Measurements from ENCODE around the gene NAV2. TPM values are rescaled to one million over a fixed set of nuclear protein-coding genes. Genes with fewer than 3 reads are reported as not detected.

Gene NAV2
- total RNA-seq, 1 experiment from 2014 or later = 46.3 TPM

GRCh38 chr11:20159466-20160381 is 447.1 kb downstream of the NAV2 start:
- H3K4me1 Mint-ChIP-seq = peaks cover 68 to 82% of the 10 kb centered on the region in 2 experiments

More at GRCh38 chr11:20159466-20160381, 447.1 kb downstream of the NAV2 start:
- no peak overlapping the region for H4K8ac ChIP-seq (replicated peaks; ENCODE audit: insufficient read length, low read depth, low read length)
- no peak for TF ChIP-seq CTCF (conservative IDR thresholded peaks at IDR 0.05)
- H2AK5ac ChIP-seq (ENCODE audit: insufficient read length, low read length) = no peak overlapping the region
- no peak overlapping the region for H3K4ac ChIP-seq (ENCODE audit: low read depth, low read length)
- H3K4me3 Mint-ChIP-seq = peak overlapping the region; percentile 36 to 91
- H3K27ac ChIP-seq (ENCODE audit: insufficient read length, low read depth, low read length) = no peak overlapping the region
- no CpG with 5 or more reads among the region's 65 CpGs for WGBS (ENCODE audit: extremely low coverage, insufficient read length, low lambda C conversion rate)
- peaks cover 6% of the 10 kb centered on the region for H4K20me1 ChIP-seq (ENCODE audit: control insufficient read depth, insufficient read depth, insufficient read length)
- H3T11ph ChIP-seq (ENCODE audit: low read length) = no peak overlapping the region
- H2BK20ac ChIP-seq (ENCODE audit: low read depth, low read length, poor library complexity, severe bottlenecking) = no peak overlapping the region
- no peak overlapping the region for H2BK120ac ChIP-seq (ENCODE audit: low read depth, low read length, poor library complexity, severe bottlenecking)
- peaks cover 100% of the 10 kb centered on the region for H3K27me3 Mint-ChIP-seq (ENCODE audit: low read depth)
- H4K5ac ChIP-seq (ENCODE audit: insufficient read length, low read depth, low read length) = no peak overlapping the region
- no peak overlapping the region for H4K91ac ChIP-seq (ENCODE audit: insufficient read length, low read depth, low read length)
- H3K79me1 ChIP-seq (ENCODE audit: insufficient read depth, low read depth, low read length, poor library complexity, severe bottlenecking) = no peaks in the 10 kb centered on the region
- H2BK12ac ChIP-seq (ENCODE audit: insufficient read length, low read depth, low read length) = no peak overlapping the region
- H3K79me2 ChIP-seq (ENCODE audit: insufficient read depth, low read length) = no peaks in the 10 kb centered on the region
- no peaks in the 10 kb centered on the region; a peak in 2 of 7 replicates for H3K36me3 Mint-ChIP-seq (ENCODE audit: insufficient read depth in 1 of 3, low read depth in 3 of 3)
- no peak overlapping the region for H3K27ac Mint-ChIP-seq
- H2BK15ac ChIP-seq (ENCODE audit: low read depth, low read length) = no peak overlapping the region
- no peak overlapping the region for H3K18ac ChIP-seq (ENCODE audit: insufficient read length, low read depth, low read length)
- peaks cover 0 to 4% of the 10 kb centered on the region in 2 experiments; a peak in 1 of 5 replicates for H3K9me3 Mint-ChIP-seq
- no peak overlapping the region for H3K23ac ChIP-seq (ENCODE audit: insufficient read length, low read depth, low read length)
- peaks cover 89% of the 10 kb centered on the region for H3K27me3 ChIP-seq (ENCODE audit: insufficient read depth, low read length)
- DNase-seq = peak; percentile 43
- H3K4me1 ChIP-seq (ENCODE audit: insufficient read depth, low read length) = peaks cover 4% of the 10 kb centered on the region; the same call in 1 of the 2 replicates
- H3K56ac ChIP-seq (ENCODE audit: insufficient read length, low read depth, low read length) = no peak overlapping the region
- no peak overlapping the region for H2BK5ac ChIP-seq (ENCODE audit: insufficient read length, low read length)
- H3K4me2 ChIP-seq (ENCODE audit: insufficient read depth, insufficient read length, low read length) = peak overlapping the region; percentile 15
- no peak overlapping the region for H3K14ac ChIP-seq (ENCODE audit: insufficient read depth, low read length)
- H3K23me2 ChIP-seq (ENCODE audit: insufficient read length, low read depth, low read length, poor library complexity, severe bottlenecking) = peaks cover 15% of the 10 kb centered on the region
- no peak overlapping the region for H2AFZ ChIP-seq (ENCODE audit: low read length)
- no peaks in the 10 kb centered on the region for H3K9me3 ChIP-seq (ENCODE audit: control insufficient read depth, low read depth, low read length)
- H3K9ac ChIP-seq (ENCODE audit: extremely low read depth, insufficient read length, low read length) = no peak overlapping the region
